HUDEP-2 (cell line): ENCODE measurements around the gene SLC24A4.

Experiments used
- DNase-seq, 76 experiments: peaks; one replicate each; lab custom pipeline; 2025; ENCODE audit not compliant: unreplicated experiment in 76 of 76; lab: John Stamatoyannopoulos, UW

SLC24A4 gene

GRCh38 chr14:92433407-92433806 is 110.4 kb downstream of the SLC24A4 start:
- no peak for DNase-seq

- no peak for DNase-seq
Observed at GRCh38 chr14:92435154-92435553, 112.2 kb downstream of the SLC24A4 start.

- no peak for DNase-seq
Observed at GRCh38 chr14:92436115-92436776, 113.3 kb downstream of the SLC24A4 start.

GRCh38 chr14:92437309-92437708 is 114.3 kb downstream of the SLC24A4 start:
- DNase-seq: no peak

- DNase-seq: no peak
Observed at GRCh38 chr14:92437729-92438285, 114.8 kb downstream of the SLC24A4 start.

GRCh38 chr14:92439537-92440344 is 116.8 kb downstream of the SLC24A4 start:
- no peak for DNase-seq

GRCh38 chr14:92440345-92441003 is 117.5 kb downstream of the SLC24A4 start:
- DNase-seq: no peak

GRCh38 chr14:92441751-92442504 is 119.0 kb downstream of the SLC24A4 start:
- no peak for DNase-seq

- DNase-seq: no peak
Observed at GRCh38 chr14:92443167-92443566, 120.2 kb downstream of the SLC24A4 start.

GRCh38 chr14:92443741-92444140 is 120.8 kb downstream of the SLC24A4 start:
- no peak for DNase-seq

- no peak for DNase-seq
Observed at GRCh38 chr14:92446771-92447170, 123.8 kb downstream of the SLC24A4 start.

- no peak for DNase-seq
Observed at GRCh38 chr14:92447416-92448197, 124.6 kb downstream of the SLC24A4 start.

- DNase-seq: no peak
Observed at GRCh38 chr14:92448786-92449185, 125.8 kb downstream of the SLC24A4 start.

GRCh38 chr14:92449404-92450181 is 126.6 kb downstream of the SLC24A4 start:
- no peak for DNase-seq

GRCh38 chr14:92450351-92451070 is 127.5 kb downstream of the SLC24A4 start:
- DNase-seq: no peak

GRCh38 chr14:92451245-92451644 is 128.3 kb downstream of the SLC24A4 start:
- no peak for DNase-seq

- DNase-seq: no peak
Observed at GRCh38 chr14:92451755-92452154, 128.8 kb downstream of the SLC24A4 start.

GRCh38 chr14:92452471-92452870 is 129.5 kb downstream of the SLC24A4 start:
- no peak for DNase-seq
